GM04503 (cell line): Measurements from ENCODE around the gene GRM3.
"Not testable (repeated sequence)": the region's sequence is repeated elsewhere in the genome, so short reads cannot be mapped to it uniquely, and the experiment has no call there.

Experiments
- DNase-seq: peaks from one replicate; pipeline ENCODE4 v3.0.0-alpha.2; 2012; ENCODE audit warnings: low read depth

GRM3 gene

DNA sequence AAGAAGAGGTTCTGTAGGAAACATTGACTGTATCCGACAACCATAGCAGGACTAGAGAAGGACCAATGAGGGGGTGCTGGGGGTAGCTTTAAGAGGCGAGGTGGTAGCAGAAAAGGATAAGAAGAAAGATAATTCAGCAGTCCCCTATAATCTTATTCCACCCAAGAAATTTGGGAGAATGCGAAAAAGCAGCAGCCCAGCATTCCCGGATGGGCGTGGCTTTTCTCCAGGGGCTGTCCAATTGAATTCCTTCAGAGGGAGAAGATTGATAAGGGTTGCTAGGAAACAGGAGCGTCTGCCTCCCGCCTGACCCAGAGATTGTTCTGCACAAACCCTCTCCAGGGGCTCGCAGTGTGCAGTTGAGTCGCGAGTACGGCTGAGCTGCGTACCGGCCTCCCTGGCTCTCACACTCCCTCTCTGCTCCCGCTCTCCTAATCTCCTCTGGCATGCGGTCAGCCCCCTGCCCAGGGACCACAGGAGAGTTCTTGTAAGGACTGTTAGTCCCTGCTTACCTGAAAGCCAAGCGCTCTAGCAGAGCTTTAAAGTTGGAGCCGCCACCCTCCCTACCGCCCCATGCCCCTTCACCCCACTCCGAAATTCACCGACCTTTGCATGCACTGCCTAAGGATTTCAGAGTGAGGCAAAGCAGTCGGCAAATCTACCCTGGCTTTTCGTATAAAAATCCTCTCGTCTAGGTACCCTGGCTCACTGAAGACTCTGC is at the start of gene GRM3:
Gene GRM3 (plus strand): TSS at position 349 of the 721 bp plus-strand sequence. CDS start 121,237 bp downstream, outside the sequence.
- no peak for DNase-seq

DNA sequence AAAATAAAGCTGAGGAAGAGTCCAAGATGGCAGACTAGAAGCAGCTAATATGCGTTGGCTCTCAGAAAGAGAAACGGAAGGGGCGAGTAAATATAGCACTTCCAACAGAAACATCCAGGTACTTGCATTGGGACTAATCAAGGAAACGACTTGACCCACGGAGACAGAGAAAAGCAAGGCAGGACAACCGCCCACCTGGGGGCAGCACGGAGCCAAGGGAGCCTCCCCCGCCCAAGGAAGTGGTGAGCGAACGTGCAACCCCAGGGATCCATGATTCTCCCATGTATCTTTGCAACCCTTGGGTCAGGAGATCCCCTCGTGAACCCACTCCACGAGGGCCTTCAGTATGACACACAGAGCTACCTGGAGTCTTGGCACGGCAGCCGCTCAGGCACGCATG is 45.4 kb upstream of the GRM3 start:
- DNase-seq, result no peak

DNA sequence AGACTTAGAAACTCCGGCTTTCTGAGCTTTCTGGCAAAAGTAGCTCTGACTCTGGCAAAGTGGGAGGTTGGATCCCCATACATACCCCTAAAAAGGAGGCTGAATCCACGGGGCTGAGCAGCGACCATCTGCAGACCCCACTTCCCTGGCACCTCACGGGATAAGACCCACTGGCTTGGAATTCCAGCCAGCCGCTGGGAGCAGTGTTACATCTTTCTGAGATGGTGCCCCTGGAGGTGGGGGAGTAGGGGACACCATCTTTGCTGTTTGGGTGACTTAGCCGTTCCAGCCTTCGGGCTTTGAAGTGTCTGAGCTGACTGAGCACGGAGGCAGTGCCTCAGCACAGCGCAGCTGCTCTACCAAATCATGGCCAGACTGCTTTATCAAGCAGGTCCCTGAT is 45.0 kb upstream of the GRM3 start:
- DNase-seq, result no peak

DNA sequence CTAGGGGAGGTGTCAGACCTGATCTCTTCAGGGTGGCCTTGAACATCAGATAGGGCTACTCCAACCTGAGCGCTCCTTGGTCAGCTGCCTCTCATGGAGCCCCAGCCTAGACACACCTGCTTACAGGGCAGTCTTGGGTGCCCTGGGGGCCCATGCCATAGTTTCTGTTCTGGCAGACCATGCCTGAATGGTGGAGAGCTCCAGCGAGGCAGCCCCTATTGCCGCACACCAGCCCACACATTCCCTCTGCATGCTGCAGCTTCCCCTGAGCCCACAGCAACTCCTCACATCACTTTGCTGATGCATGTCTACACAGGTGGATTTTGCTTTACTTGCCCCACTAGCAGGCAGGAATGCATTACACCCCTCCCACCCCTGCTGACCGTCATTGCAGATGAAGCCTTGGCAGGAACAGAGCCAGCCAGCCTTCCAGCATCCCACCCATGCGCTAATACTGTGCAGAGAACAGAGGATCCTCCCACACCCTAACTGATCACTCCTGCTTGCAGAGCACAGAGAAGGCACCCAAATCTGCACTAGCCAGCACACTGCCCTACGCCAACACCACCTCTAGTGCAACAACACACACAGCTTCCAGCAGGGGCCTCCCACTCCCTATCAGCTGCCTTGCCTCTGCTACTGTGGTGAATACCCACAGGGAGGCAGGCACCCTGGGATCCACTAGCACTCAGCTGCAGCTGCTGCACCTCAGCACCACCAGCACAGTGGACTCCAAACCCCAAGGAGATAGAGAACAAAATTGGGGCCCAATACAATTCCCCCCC is 43.0 kb upstream of the GRM3 start:
- DNase-seq, result no peak

DNA sequence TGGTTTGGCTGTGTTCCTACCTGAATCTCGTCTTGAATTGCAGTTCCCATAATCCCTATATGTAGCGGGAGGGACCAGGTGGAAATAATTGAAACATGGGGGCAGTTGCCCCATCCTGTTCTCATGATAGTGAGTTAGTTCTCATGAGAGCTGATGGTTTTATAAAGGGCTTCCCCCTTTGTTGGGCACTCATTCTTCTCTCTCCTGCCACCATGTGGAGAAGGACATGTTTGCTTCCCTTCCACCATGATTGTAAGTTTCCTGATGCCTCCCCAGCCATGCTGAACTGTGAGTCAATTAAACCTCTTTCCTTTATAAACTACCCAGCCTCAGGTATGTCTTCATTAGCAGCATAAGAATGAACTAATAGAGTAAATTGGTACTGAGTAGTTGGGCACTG is 28.0 kb upstream of the GRM3 start:
- not testable (repeated sequence) for DNase-seq

DNA sequence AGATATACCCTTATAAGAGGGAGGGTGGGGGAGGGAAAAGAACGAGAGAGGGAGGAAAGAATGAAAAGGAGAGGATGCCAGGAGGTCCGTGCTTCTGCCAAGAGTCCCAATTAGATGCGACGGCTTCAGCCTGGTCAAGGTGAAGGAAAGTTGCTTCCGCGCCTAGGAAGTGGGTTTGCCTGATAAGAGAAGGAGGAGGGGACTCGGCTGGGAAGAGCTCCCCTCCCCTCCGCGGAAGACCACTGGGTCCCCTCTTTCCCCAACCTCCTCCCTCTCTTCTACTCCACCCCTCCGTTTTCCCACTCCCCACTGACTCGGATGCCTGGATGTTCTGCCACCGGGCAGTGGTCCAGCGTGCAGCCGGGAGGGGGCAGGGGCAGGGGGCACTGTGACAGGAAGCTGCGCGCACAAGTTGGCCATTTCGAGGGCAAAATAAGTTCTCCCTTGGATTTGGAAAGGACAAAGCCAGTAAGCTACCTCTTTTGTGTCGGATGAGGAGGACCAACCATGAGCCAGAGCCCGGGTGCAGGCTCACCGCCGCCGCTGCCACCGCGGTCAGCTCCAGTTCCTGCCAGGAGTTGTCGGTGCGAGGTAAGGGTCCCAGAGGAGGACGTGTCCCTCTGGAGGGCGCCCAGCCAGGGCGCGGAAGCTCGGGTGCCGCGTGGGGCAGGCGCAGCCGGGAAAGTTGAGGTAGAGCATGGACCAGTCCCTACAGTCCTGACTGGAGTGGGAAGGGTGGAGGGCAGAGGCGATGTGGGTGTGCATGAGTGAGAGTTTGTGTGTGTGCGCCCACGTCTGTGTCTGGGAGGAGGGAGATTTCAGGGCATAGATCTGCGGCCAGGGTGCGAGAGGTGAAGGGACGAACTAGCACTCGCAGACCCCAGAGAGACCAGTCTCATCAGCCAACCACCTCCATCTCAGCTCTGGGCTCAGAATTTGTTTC is 844 bp downstream of the GRM3 start:
- no peak for DNase-seq

DNA sequence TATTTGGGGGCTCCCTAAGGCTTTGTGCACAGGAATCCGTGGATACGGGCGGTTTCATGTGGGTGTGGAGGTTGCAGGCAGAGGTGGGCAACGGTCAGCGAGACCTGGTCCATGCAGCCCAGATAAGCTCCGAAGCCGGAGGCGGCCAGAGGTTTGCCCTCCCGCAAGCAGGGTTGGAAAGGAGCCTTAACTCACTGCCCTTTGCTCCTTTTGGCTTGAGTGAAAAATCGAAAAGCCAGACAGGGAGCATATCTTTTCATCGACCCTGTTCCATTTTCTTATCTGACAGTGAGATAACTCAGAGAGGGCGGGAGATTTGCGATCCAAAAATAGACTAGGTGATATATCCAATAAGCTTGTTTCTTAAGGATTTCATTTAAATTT is 1.5 kb downstream of the GRM3 start:
- no peak for DNase-seq

DNA sequence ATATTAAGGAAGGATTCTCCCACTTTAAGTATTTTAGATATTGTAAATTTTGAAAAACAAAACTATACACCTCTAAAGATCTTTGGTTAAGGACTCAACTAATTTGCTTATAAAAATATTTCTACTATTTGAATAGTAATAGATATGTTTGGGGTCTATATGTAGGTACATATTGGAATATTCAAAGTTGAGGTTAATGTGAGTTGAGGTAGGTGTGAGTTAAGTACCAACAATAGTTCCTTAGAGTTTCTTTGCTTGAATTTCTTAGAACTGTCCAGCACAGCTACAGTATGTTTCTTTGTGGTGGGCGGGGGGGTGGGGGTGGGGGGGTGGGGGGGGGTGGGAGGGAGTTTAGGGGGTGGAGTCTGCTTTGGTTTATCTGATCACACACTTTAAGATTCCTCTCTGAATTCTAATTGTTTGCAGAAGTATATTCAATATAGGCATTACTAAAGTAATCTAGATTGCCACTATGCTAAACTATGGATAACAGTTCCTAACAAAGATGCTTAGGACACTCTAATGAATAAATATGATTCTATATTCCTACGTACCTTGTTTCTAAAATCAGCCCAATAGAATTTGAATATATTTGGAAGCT is 2.1 kb downstream of the GRM3 start:
- no peak for DNase-seq

DNA sequence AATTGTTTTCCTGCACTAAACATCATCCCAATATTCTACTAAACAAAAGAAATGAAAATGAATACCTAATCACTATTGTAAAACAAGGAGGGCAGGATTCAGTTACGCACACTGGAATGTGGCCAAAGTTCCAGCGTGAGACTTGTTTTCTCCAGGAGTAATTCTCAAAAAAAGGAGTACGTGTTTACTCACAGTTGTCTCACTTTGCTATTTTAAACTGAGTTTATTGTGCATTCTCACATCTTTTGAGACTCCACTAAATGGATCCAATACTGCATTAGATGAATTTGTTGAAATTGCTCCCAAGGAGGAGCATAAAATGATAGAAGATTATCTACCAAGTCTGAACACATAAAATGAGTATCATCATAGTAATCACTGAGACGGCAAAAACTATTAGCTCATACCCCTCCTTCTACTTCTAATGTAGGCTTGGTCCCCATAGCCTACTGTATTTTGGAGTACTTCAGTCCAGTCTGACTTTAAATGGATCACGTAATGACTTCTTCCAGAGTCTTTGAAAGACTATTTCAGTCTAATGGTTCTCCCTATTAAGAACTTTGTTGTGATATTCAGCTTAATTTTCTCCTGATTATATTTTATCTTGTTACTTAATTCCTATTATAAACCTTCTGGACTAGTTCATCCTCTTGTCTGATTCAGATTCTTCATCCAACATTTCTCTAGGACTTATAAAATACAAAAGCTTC is 3.8 kb downstream of the GRM3 start:
- DNase-seq, result no peak

DNA sequence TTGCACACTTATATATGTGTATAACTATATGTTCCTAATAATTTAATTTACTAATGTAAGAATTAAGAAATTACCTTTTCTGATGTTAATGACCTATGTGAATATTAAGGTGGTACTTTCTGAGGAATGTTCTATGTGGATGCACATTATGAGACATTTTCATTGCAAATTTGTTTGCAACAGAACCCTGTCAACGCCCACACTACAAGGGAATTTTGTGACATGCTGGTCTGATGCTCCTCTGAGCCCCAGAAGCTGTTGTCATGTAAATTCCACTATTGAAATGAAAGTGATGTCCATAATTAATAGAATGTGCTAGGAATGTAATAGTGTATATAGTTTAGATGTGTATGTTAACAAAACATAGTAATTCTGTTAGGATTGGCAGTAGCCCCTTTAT is 4.5 kb downstream of the GRM3 start:
- no peak for DNase-seq

DNA sequence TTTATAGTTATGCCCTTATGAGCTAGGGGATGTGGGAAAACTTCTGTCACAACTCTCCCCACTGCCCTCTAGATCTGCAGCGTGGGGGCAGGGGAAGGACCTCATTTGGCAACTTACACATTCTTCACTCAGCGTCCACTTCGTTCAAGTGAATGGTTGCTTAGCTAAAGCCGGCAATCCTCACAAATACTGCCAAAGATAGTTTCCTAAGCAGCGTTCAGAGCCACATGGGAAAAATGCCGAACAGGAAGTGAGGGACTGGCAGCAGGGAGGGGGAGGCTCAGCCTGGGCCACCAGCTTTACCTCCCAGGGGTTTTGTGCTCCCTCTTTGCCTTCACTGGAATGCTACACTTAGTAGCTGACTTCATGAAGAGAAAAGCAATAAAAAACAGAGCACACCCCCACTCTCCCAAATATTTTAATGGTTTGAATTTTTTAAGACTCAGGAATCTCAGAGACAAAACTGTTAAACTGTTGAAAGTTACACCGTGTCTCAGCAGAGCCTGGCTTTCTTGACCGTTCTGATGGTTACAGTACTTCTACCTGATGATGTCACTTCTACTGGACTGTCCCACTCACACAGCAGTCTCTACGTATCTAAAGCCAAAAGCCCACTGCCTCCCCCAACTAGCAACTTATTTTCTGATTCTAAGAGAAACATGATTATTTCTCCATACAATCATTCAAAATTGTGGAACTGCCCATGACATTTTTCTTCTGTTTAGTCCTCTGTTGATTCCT is 10.4 kb downstream of the GRM3 start:
- no peak for DNase-seq

DNA sequence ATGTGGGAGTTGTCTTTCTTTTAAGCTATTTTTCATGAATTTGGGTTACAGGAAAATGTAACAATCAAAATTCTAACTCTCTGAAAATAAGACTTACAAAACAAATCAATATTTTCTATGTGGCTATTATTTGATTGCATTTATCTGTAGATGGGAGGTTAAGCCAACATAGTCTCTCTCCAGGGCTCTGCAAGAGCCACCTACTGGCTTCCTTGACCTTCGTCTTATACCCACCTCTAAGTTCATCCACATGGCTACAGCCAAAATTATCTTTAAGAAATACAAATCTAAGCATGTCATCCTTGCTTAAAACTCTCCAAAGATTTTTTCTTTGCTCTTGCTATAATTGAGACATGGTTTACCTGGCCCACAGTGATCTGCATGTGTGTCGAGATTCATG is 14.2 kb downstream of the GRM3 start:
- no peak for DNase-seq

DNA sequence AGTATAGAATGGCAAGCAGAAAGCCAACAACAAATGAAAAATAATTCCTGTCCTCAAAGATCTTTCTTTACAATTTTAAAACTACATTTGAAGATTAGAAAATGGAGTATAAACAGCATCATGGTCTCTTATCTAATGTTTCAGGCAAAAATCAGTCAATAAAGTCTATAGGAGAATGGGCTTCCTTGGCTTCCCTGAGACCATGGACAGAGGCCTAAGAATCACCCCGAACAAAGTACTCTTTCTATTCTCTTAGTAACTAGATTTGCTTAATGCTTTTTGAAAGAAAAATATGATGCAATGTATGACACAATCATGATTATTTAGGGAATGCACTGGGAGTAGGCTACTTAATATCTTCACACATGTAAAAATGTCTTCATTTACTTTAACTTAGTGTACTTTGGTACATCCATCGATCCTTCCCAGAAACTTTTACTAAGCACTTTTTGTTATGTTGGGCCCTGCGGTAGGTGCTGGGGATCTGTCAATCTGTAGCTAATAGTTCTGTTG is 17.3 kb downstream of the GRM3 start:
- no peak for DNase-seq

DNA sequence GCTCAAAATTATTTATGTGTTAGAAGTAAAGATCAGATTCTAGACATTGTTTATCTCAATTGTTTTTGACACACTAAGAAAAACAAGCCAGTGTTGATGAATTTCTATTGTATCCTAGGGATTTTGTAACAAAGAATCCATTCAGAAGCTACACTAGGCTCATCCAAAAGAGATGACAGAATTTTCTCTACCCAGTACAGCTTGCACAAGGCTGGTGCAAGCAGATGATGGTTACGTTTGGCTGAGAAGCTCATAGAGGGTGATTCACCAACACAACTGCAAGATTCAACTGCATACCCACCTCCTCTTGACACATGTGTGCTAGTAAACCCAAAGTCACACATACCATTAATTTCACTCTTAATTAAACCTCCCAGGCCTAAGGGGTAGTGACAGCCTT is 20.8 kb downstream of the GRM3 start:
- DNase-seq, result no peak

DNA sequence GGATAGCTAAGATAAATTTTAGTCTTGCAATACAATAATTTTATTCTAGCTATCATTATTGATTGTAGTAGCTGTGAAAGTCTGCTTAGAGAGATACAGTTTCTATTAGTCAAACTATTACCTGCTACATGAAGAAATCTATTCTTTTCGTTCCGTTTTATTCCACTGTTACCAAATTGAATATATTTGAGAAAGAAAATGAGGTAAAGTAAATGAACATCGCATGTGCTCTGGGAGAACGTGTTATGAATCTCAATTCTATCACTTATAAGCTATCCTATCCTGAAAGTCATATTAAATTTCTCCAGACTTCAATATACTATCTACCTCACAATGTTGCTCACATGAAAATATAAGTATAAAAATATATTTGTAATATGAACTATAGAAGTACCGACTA is 21.3 kb downstream of the GRM3 start:
- DNase-seq, result no peak

DNA sequence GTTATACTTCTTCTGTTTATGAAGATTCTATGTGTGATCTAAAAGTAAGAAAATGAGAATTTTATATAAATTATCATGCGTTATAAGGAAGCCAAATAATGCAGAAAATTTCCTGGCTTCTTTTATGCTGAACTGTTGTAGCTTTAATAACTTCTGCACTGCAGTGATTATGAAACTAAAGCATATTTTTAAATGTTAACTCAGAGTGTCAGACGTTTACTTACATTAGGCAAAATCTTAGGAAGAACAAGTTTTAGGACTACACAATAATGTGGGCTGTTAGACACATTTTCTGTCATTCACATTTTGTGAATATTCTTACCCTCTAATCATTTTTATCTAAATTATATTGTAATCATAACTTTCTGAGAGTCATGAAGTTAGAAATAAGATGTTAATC is 22.0 kb downstream of the GRM3 start:
- no peak for DNase-seq

DNA sequence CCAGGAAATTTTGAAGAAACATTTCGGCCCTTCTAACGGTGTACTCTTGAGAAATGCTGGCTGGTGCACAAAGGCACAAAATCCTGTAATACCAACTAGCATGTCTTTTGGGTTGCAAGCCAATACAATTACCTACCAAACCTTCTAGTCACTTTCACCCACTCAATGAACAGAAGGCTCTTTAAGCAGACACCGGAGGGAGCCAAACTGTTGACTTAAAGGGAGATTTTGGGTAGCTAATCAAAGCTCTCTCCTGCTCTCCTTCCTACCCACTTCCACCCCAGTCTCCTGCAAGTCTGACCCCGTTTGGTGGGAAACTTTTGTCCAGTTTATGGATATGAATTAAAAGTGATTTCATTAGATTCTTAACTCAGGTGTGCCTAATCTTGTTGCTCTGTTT is 24.0 kb downstream of the GRM3 start:
- no peak for DNase-seq

DNA sequence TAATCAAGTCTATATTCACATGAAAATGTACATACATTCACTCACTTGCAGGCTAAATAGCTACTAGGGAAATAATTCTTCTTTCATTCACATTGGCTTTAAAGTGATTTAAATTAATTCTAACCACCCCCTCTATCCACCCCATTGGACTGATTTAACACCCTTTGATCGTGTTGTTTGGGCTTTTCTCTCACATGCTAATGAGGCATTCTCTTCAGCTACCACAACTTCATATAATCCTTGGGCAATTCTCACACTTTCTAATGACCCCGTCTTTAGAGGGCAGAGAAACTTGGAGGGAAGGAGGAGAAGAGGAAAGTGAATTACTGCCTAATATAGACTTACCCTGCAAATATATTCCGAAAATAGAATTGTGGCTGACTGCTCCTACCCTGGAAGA is 24.6 kb downstream of the GRM3 start:
- DNase-seq, result no peak

DNA sequence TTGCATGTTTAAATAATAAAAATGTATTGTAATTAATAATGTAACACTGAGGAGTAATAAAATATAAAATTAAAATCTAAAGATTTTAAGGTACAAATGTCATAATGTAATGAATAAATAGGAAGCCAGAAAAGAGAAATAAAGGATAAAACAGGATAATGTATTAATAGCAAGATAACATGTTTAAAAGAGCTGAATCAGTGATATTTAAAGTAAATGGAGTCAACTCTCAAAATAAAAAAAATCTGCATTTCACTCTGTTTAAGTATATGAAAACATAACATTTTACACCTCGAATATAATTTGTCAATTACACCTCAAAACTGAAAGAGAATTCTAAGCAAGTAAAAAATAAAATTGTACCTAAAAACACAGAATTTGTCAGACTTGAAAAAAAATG is 44.1 kb downstream of the GRM3 start:
- DNase-seq, result no peak

DNA sequence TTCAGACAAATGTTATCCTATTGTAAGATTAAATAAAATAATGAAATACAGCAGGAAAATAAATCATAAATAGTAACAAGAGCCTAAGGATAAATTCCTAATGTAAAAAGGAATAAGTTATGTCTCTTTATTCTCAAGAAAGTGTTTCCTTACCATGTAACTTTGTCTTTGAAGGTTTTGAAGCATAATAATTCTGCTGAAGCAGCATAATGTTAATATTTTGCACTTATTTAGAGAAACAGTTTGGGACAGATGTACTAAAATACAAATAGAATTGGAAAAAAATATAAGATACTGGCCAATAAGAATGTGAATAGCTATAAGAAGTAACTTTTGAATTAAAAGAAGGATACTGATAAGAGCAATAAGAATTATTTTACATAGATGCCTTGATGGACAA is 45.7 kb downstream of the GRM3 start:
- DNase-seq, result no peak

DNA sequence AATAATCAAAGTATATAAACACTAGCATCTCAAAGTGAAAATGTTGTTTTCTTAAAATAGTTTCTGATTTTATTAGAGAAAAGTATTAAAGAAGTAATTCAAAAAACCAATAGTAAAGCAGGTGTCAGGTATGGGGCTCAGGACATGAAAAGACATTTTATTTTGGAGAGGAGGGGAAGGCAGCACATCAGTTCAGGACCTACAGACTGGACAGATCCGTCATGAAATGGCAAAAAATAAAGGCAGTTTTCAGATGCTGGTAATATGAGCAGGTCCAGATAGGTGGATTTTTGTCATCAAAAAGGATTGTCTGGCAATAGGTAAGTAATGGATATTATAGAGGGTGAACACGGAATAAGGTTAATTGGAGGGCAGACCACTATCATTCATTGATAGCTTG is 49.0 kb downstream of the GRM3 start:
- no peak for DNase-seq
